BJ (cell line): Measurements from ENCODE around the gene PHKA2. TPM values are rescaled to one million over a fixed set of nuclear protein-coding genes. Genes with fewer than 3 reads are reported as not detected.
A peak's percentile ranks its signal among the peaks of the same experiment; 100 is the strongest.
"Not testable (repeated sequence)": the region's sequence is repeated elsewhere in the genome, so short reads cannot be mapped to it uniquely, and the experiment has no call there.

ENCODE experiments used
- CTCF ChIA-PET: fragments of 350-600 bp; formaldehyde crosslinking; extraction: SDS; loops from one replicate; lab custom pipeline; 2021; ENCODE audit warnings: antibody characterized with exemption, inconsistent platforms; lab: Yijun Ruan, JAX
- POLR2A ChIA-PET: fragments of 300-600 bp; sonication (Branson Sonifier 250); formaldehyde crosslinking; extraction: SDS; loops from one replicate; lab custom pipeline; 2021; ENCODE audit warnings: antibody characterized with exemption; lab: Charles Lee
- DNase-seq: peaks from one replicate; pipeline ENCODE4 v3.0.0-alpha.2; 2011; ENCODE audit warnings: low read depth
- H3K27me3 ChIP-seq: 2 replicates; pipeline ENCODE4 v1.6.0; 2011; ENCODE audit warnings: low read length; ENCODE audit not compliant: control insufficient read depth, insufficient read depth
- H3K36me3 ChIP-seq: 2 replicates; pipeline ENCODE4 v1.5.1; 2011; ENCODE audit warnings: low read length; ENCODE audit not compliant: control insufficient read depth, insufficient read depth
- H3K4me3 ChIP-seq: 2 replicates; pipeline ENCODE4 v1.5.1; 2011; ENCODE audit warnings: low read depth, mild to moderate bottlenecking, control low read depth, low read length
- polyA plus RNA-seq: library from polyadenylated mRNA; depleted of rRNA; stranded (reverse); fragments of >200 nt; gene quantifications from 2 replicates; pipeline ENCODE4 v1.2.3, GENCODE V29; 2011
- TF ChIP-seq, protein P1 (sequence below): IDR thresholded peaks from 2 replicates; pipeline ENCODE4 v1.5.1; 2011; ENCODE audit warnings: low read depth, mild to moderate bottlenecking, control low read depth, inconsistent platforms, low read length, moderate library complexity; ENCODE audit not compliant: insufficient read depth

Gene PHKA2
- polyA plus RNA-seq, 1 experiment, result 23.1 TPM

GRCh38 chrX:19019996-19020395 is 36.1 kb upstream of the PHKA2 start:
- CTCF ChIA-PET, result no interaction called here
- POLR2A ChIA-PET, result no interaction called here
- no peak for DNase-seq
- Histone ChIP-seq H3K36me3 (no peaks in the 10 kb centered on the region), H3K4me3 (no peak overlapping the region), H3K27me3 (no peaks in the 10 kb centered on the region)
- TF ChIP-seq, protein P1, sequence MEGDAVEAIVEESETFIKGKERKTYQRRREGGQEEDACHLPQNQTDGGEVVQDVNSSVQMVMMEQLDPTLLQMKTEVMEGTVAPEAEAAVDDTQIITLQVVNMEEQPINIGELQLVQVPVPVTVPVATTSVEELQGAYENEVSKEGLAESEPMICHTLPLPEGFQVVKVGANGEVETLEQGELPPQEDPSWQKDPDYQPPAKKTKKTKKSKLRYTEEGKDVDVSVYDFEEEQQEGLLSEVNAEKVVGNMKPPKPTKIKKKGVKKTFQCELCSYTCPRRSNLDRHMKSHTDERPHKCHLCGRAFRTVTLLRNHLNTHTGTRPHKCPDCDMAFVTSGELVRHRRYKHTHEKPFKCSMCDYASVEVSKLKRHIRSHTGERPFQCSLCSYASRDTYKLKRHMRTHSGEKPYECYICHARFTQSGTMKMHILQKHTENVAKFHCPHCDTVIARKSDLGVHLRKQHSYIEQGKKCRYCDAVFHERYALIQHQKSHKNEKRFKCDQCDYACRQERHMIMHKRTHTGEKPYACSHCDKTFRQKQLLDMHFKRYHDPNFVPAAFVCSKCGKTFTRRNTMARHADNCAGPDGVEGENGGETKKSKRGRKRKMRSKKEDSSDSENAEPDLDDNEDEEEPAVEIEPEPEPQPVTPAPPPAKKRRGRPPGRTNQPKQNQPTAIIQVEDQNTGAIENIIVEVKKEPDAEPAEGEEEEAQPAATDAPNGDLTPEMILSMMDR, result no peak

GRCh38 chrX:19017271-19017670 is 33.4 kb upstream of the PHKA2 start:
- no peak for DNase-seq
- ChIA-PET POLR2A (no interaction called here), CTCF (interaction anchor here (0.6 to 1.4 kb wide), 4 partner anchors 10 to 31 kb away, joined by 3 to 4 read pairs (median 4); no protein-coding TSS in a partner anchor)
- H3K27me3 ChIP-seq, result no peaks in the 10 kb centered on the region
- no peak overlapping the region for H3K4me3 ChIP-seq
- TF ChIP-seq, protein P1, result peak; percentile 52
- no peaks in the 10 kb centered on the region for H3K36me3 ChIP-seq

GRCh38 chrX:19016614-19017013 is 32.7 kb upstream of the PHKA2 start:
- POLR2A ChIA-PET, H3K36me3 ChIP-seq, H3K27me3 ChIP-seq, H3K4me3 ChIP-seq, DNase-seq: not testable (repeated sequence)
- CTCF ChIA-PET, result interaction anchor here (0.6 to 1.4 kb wide), 4 partner anchors 9 to 30 kb away, joined by 3 to 4 read pairs (median 4); no protein-coding TSS in a partner anchor

DNA sequence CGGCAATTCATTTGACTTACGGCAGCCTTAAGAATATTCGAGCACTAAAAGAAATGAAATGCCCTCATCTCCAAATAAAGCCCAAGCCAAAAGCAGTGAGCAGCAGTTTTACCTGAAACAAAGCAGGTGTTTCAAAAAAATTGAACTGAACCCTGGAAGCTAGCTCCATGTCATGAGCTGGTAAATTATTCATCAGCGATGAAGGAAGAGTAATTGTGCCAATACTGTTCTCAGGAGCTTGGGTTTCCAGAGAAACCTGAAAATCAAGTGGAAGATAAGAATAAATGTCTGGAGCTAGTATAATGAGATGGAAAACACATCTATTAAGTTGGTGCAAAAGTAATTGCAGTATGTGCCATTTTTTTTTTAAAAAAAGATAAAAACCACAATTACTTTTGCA is 24.0 kb upstream of the PHKA2 start:
- no peaks in the 10 kb centered on the region for H3K36me3 ChIP-seq
- no peak for DNase-seq
- no peaks in the 10 kb centered on the region for H3K27me3 ChIP-seq
- ChIA-PET POLR2A (no interaction called here), CTCF (interaction anchor here (0.5 to 1.5 kb wide), 5 partner anchors 8 to 77 kb away, joined by 3 to 5 read pairs (median 3); no protein-coding TSS in a partner anchor)
- H3K4me3 ChIP-seq, result no peak overlapping the region
- TF ChIP-seq, protein P1, result no peak

DNA sequence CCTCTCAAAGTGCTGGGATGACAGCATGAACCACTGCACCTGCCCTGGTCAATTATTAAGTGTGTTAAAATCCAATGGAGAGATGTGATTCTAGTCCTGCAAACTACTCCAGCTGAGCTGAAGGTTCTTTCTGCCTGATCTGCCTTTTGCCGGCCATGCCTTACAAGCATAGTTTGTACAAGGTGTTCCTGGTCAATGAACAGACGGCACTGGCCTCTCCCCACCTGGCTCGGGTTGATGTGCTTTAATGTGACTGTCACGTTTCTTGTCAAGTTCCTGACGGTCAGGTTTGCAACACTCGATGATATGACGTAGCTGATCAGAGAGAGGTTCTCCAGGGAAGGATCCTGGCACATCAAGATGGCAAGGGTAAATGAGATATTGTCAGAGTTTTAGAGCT is 23.1 kb upstream of the PHKA2 start:
- ChIA-PET POLR2A (no interaction called here), CTCF (interaction anchor here (0.5 to 1.3 kb wide), 3 partner anchors 9 to 11 kb away, joined by 3 to 4 read pairs (median 3); no protein-coding TSS in a partner anchor)
- no peaks in the 10 kb centered on the region for H3K36me3 ChIP-seq
- no peaks in the 10 kb centered on the region for H3K27me3 ChIP-seq
- TF ChIP-seq, protein P1, result no peak
- no peak overlapping the region for H3K4me3 ChIP-seq
- DNase-seq, result no peak

GRCh38 chrX:19005909-19006308 is 22.0 kb upstream of the PHKA2 start:
- Histone ChIP-seq H3K4me3 (no peak overlapping the region), H3K27me3 (no peaks in the 10 kb centered on the region), H3K36me3 (no peaks in the 10 kb centered on the region)
- POLR2A ChIA-PET, result no interaction called here
- DNase-seq, result no peak
- CTCF ChIA-PET, result interaction anchor here (0.6 kb wide), 1 partner anchor 21 kb away, joined by 3 read pairs; no protein-coding TSS in a partner anchor
- TF ChIP-seq, protein P1, result no peak
